ENCODE measurements around the gene GRB10.

GRB10 gene

DNA sequence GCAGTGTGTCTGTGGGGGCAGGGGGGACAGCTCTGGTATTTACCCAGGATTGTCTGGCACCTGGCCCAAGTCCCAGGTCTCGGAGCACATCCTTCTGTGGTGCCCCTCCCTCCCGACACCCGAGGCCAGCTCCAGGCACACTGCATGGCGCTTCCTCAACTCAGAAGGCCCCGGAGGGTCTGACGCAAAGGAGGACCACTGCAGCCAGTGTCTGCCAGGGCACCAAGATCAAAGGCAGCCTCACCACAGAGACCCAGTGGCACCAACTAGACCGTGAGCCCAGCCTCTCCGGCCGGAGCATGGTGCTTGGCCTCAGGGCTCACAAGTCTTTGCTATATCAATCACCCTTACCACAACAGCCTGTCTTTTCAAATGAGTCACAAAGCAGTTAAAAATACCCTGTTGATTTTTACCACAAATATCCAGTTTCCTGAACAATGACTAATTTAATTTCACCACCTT is 118.2 kb downstream of the GRB10 start:
- in situ Hi-C loops (cut with MboI; ENCODE audit: low pct_unique_long_range_greater_than_20kb, low sequenced_read_pairs): no loop called here
- DNase-seq: no peak

- in situ Hi-C loops (cut with MboI; ENCODE audit: low pct_unique_long_range_greater_than_20kb, low sequenced_read_pairs): no loop called here
- DNase-seq: no peak
These were observed 119.1 kb downstream of the GRB10 start for GRCh38 chr7:50663396-50664102.

- DNase-seq: no peak
- in situ Hi-C loops (cut with MboI; ENCODE audit: low pct_unique_long_range_greater_than_20kb, low sequenced_read_pairs): no loop called here
These were observed 119.7 kb downstream of the GRB10 start for GRCh38 chr7:50662996-50663395.

DNA sequence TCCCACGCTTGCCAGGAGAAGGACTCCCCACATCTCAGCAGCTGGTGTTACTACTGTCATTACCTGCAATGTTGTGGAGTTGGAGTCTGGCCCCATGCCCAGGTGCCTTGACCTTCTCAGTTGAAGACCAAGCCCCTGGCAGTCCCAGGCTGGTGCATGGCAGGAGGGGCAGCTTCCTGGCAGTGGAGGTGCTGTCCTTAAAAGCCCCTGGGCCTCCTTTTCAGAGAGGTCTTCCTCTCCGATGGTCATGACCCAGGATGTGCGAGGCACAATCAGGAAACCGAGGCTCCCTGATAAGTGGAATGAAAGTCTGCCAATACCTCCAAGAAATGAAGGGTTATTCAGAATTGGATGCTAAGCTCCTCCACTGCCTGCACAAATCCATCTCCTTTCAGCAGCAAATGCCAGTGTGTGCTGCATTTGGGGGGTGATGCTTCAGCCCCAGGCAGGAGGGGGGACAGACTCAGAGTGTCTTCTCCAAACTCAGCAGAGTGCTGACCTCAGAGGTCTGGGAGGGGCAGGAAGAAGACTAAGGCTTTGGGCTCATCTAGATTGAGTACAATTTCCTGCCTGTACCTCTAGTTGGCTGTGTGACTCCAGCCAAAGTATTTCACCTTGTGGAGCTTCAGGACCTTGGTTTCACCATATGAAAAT is 120.5 kb downstream of the GRB10 start:
- no peak for DNase-seq
- in situ Hi-C loops (cut with MboI; ENCODE audit: low pct_unique_long_range_greater_than_20kb, low sequenced_read_pairs): no loop called here

GRCh38 chr7:50661345-50662040 is 121.2 kb downstream of the GRB10 start:
- DNase-seq: no peak
- in situ Hi-C loops (cut with MboI; ENCODE audit: low pct_unique_long_range_greater_than_20kb, low sequenced_read_pairs): no loop called here

DNA sequence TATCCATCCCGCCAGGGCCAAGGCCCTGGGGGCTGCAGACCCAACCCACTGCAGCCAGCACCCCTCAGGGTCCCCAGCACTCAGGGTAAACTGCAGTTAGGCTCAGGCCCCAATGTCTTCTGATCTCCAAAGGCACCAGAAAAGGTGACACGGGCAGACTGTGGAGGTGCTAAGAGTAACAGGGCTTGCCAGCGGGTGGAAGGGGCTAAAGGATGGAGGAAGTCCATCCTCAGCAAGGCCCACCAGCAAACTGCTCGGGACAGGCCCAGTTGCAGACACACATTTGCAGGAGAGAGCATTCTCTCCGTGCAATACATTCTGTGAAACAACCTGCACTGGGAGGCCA is 121.9 kb downstream of the GRB10 start:
- no peak for DNase-seq
- in situ Hi-C loops (cut with MboI; ENCODE audit: low pct_unique_long_range_greater_than_20kb, low sequenced_read_pairs): no loop called here

DNA sequence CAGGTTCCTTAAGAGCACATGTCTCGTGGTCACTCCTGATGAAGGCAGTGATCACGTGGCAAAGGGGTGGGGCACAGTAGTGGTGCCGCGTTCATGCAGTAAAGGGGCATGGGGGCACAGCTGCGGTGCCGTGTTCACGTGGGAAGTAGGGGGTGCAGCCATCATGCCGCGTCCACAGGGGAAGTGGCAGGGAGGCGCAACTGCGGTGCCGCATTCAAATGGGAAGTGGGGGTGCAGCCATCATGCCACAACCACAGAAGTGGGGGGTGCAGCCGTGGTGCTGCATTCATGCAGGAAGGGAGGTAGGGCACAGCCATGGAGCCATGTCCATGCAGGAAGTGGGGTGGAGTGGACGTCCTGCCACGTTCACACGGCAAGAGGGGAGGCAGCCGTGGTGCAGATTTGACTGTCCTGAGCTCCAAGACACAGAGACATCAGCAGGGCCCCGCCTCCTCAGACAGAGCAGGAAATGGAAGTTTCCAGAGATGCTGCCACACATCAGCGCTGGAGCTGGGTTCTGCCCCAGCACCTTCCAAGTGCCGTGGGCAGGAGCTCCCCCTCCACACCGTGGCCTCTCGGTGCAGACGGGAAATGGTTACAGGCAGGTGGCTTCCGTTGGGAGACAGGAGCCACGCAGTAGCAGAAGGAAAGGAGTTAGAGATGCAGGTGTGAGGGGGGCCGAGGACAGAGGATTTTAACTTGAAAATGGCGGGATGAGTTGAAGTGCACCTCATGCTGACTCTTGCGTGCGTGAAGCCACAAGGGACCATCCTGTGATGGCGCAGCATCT is 122.5 kb downstream of the GRB10 start:
- DNase-seq: no peak
- in situ Hi-C loops (cut with MboI; ENCODE audit: low pct_unique_long_range_greater_than_20kb, low sequenced_read_pairs): no loop called here

DNA sequence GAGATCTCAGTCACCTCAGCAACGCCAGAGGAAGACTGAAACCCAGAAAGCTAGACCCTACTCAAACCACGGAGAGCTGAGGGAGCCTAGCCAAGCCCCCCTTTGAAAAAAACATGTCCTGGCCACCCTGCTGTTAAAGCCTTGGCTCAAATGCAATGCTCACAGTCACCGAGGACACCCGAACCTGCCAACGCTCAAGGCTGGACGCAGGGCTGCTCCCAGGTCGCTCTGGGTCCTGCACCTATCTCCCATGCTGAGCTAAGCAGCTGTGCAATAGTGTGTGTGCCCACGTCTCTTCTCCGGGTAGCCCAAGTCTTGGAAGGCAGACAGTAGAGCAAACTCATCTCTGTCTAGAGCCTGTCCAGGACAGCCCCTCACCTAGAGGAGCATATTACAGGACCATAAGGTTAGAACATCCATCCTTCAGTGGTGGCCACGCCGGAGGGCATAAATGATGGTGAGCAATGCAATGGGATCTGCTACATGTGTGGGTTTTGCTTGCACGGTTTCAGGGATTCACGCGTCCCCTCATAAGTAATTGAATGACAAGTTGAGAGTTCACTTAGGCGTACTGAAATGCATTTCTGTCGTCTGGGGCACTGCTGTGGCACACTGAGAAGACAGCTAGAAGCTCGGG is 123.2 kb downstream of the GRB10 start:
- no peak for DNase-seq
- in situ Hi-C loops (cut with MboI; ENCODE audit: low pct_unique_long_range_greater_than_20kb, low sequenced_read_pairs): no loop called here

DNA sequence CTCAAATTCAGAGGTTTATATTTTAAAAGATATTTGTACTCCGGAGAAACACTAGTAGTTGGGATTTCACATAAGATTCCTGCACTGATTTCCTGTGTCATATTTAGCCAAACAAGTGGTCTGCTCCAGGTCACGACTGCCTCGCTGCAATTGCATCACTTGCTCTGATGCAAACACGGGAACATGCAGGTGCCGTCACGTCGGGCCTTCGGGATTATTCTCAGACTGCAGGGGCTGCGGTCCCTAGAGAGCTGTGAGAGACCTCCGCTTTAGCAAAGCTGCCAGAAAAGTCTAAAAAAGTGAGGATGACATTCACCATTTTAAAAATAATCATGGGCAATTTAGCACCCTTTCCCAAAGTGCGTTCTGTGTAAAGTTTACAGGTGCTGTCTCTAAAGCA is 124.0 kb downstream of the GRB10 start:
- in situ Hi-C loops (cut with MboI; ENCODE audit: low pct_unique_long_range_greater_than_20kb, low sequenced_read_pairs): no loop called here

GRCh38 chr7:50657912-50658311 is 124.8 kb downstream of the GRB10 start:
- no peak for DNase-seq
- in situ Hi-C loops (cut with MboI; ENCODE audit: low pct_unique_long_range_greater_than_20kb, low sequenced_read_pairs): no loop called here

More for the DNA sequence above, 124.0 kb downstream of the GRB10 start:
- no peak for DNase-seq

- DNase-seq: no peak
These were observed 125.3 kb downstream of the GRB10 start for GRCh38 chr7:50657341-50657873.

GRCh38 chr7:50656141-50656895 is 126.4 kb downstream of the GRB10 start:
- DNase-seq: no peak
- in situ Hi-C loops (cut with MboI; ENCODE audit: low pct_unique_long_range_greater_than_20kb, low sequenced_read_pairs): no loop called here

More at GRCh38 chr7:50657341-50657873, 125.3 kb downstream of the GRB10 start:
- in situ Hi-C loops (cut with MboI; ENCODE audit: low pct_unique_long_range_greater_than_20kb, low sequenced_read_pairs): no loop called here

DNA sequence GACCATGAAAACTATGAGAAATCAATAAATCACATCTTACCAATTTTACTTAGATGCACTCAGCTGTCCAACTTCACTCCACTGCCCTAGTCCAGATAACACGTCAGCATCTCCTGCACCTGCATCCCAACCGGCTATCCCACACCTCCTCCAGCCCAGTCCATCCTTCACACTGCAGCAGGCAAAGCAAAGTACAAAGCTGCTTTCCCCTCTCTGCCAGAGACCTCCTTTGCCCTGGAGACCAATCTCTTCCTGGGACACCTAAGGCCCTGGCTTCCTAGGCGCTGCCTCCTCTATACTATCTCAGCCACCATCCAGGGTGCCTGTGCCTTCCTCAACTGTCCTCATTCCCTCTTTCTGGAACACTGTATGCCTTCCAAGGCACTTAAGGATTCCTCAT is 127.2 kb downstream of the GRB10 start:
- in situ Hi-C loops (cut with MboI; ENCODE audit: low pct_unique_long_range_greater_than_20kb, low sequenced_read_pairs): no loop called here
- DNase-seq: no peak

DNA sequence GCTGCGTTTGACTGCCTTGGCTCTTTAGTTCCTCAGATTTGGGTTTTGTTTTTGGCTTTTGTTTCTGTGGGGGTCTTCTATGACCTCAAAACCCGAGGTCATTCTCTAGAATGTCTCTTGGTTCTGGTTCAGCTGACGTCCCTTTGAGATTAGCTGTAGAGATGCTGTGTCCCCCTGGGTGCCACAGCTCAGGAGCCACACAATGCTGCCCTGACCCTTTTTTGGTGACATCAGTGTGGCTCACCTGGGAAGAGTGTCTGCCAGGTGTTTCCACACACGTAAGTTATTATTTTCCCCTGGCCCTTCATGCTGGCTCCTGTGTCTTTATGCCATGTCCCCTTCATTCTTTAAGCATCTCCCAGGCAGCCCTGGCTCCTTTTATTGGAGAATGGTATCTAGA is 127.7 kb downstream of the GRB10 start:
- in situ Hi-C loops (cut with MboI; ENCODE audit: low pct_unique_long_range_greater_than_20kb, low sequenced_read_pairs): no loop called here
- DNase-seq: no peak

GRCh38 chr7:50653981-50654425 is 128.7 kb downstream of the GRB10 start:
- DNase-seq: no peak
- in situ Hi-C loops (cut with MboI; ENCODE audit: low pct_unique_long_range_greater_than_20kb, low sequenced_read_pairs): no loop called here

GRCh38 chr7:50653126-50653864 is 129.4 kb downstream of the GRB10 start:
- in situ Hi-C loops (cut with MboI; ENCODE audit: low pct_unique_long_range_greater_than_20kb, low sequenced_read_pairs): no loop called here
- DNase-seq: no peak

GRCh38 chr7:50652400-50653125 is 130.1 kb downstream of the GRB10 start:
- no peak for DNase-seq
- in situ Hi-C loops (cut with MboI; ENCODE audit: low pct_unique_long_range_greater_than_20kb, low sequenced_read_pairs): no loop called here

Measured in KBM-7 (cell line).